ENCODE data around the gene KCNQ2.

KCNQ2 gene

DNA sequence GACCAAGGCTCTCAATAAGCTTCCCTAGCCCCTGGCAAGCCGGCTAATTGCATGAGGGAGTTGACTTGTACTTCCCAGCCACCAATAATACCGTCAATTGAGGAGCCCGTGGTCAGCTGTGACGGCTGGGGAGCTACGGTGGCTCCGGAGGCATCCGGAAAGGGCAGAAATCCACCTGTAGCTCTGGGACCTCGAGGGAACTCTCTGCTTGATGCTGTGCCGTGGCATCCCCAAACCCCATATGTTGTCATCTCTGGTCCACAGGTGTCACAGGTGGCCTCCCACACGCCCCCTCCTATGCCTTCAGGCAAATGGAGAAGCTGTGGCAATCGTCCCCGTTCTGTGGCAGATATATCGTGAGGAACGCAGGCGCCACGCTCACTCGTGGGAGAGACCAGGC is 5.5 kb upstream of the KCNQ2 start:
- Histone ChIP-seq H3K9ac (ENCODE audit: low read depth, low read length) (no peak overlapping the region), H3K9me3 (ENCODE audit: insufficient read depth, low read depth, low read length) (no peaks in the 10 kb centered on the region), H3K27ac (ENCODE audit: low read depth, low read length) (no peak overlapping the region), H3K4me1 (ENCODE audit: insufficient read depth, low read length) (peaks cover 6% of the 10 kb centered on the region; the same call in 1 of the 2 replicates), H3K4me3 (ENCODE audit: low read length) (no peak overlapping the region), H3K27me3 (ENCODE audit: insufficient read depth, low read length) (peaks cover 28% of the 10 kb centered on the region), H3K36me3 (ENCODE audit: insufficient read depth, low read length) (no peaks in the 10 kb centered on the region)
- WGBS, result 88% methylated on average over 17 of the region's 17 CpGs

DNA sequence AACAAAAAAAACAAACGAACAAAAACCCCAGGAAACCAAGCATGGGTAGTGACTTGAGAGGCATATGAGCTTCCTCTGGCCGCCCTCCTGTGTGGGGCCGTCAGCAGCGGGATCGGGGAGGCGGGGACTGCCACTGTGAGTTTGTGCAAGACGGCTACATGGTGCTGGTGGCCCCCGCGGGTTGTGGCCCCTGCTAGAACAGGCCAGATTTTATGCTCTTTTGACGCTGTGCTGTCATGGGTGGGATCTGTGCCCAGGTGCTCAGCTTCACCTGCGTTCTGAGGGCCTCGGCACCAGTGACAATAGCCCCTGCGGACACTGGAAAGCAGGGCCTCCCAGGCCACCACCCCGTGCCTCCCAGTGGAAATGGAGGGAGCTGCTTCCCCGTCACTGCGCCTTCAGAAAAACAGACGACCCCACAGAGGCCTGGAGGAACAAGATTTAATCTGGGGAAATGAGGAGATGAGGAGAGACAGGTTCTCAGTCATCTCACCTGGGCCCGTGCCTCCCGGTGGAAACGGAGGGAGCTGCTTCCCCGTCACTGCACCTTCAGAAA is 4.7 kb upstream of the KCNQ2 start:
- Histone ChIP-seq H3K4me3 (ENCODE audit: low read length) (no peak overlapping the region), H3K27me3 (ENCODE audit: insufficient read depth, low read length) (peaks cover 29% of the 10 kb centered on the region)
- 60% methylated on average over 20 of the region's 21 CpGs for WGBS

DNA sequence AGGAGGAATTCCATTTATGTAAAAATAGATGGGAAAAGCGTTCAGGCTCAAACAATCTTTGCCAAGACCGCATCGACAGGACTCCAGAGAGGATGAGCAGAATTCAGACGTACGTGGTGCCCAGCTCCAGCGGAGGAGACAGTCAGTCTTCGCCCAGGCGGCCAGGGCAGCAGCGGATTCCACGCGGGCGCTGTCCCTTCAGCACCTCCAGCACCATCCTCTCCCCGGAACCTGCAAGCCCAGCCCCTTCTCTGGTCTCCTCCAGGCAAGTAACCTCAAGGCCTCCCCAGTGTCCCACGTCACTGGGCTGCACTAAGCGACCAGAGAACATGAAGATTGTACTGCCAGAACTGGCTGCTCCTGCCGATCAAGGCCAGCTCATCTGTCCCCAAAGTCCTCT is 2.8 kb upstream of the KCNQ2 start:
- Histone ChIP-seq H3K27me3 (ENCODE audit: insufficient read depth, low read length) (peaks cover 35% of the 10 kb centered on the region), H3K9ac (ENCODE audit: low read depth, low read length) (no peak overlapping the region), H3K36me3 (ENCODE audit: insufficient read depth, low read length) (no peaks in the 10 kb centered on the region), H3K4me3 (ENCODE audit: low read length) (no peak overlapping the region), H3K4me1 (ENCODE audit: insufficient read depth, low read length) (peaks cover 13% of the 10 kb centered on the region; the same call in 1 of the 2 replicates), H3K27ac (ENCODE audit: low read depth, low read length) (no peak overlapping the region), H3K9me3 (ENCODE audit: insufficient read depth, low read depth, low read length) (no peaks in the 10 kb centered on the region)
- 12% methylated on average over 16 of the region's 16 CpGs for WGBS

More for the DNA sequence above, 4.7 kb upstream of the KCNQ2 start:
- Histone ChIP-seq H3K4me1 (ENCODE audit: insufficient read depth, low read length) (peaks cover 6% of the 10 kb centered on the region; the same call in 1 of the 2 replicates), H3K9ac (ENCODE audit: low read depth, low read length) (no peak overlapping the region), H3K36me3 (ENCODE audit: insufficient read depth, low read length) (no peaks in the 10 kb centered on the region), H3K9me3 (ENCODE audit: insufficient read depth, low read depth, low read length) (no peaks in the 10 kb centered on the region), H3K27ac (ENCODE audit: low read depth, low read length) (no peak overlapping the region)

DNA sequence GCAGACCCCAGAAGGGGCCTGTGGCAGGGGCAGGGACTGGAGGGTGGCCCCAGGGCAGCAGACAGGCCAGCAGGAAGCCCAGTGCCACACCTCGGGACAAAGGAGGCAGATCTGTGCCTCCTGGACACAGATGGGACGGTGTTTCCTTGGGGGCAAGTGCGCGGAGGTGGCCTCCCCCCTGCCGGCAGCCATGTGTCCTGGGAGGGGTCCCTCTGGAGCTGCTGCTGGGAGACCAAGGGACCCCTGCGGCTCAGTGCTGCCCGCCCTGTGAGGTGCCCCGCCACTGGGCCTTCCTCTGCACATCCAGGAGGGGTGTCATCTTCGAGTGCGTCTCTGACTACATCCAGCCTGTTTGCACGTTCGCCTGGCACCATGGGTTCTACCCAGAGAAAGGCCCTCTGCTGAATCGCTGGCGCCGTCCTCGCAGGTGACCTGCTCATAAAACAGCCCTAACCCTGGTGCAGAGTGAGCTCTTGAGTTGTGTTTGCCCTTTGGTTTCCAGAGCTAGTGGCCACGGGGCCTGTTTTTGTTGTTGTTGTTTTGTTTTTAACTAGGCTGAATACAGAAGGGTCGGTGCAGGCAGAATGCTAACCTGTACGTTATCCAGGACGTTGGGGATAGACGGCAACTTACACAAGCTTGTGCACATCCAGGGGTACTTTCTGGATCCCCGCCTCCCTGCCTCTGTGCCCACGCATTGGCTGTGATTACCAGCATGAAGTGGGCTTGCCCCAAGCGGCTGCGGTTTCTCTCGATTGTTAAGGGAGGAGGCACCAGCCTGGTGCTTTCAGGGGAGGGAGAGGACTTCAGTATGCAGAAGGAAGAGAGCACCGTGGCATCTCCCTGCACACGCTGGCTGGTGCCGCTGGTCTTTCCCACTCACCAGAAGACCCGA is 1.3 kb upstream of the KCNQ2 start:
- no peak overlapping the region for H3K27ac ChIP-seq (ENCODE audit: low read depth, low read length)
- 33% methylated on average over 30 of the region's 30 CpGs for WGBS
- no peak overlapping the region for H3K4me3 ChIP-seq (ENCODE audit: low read length)
- H3K9ac ChIP-seq (ENCODE audit: low read depth, low read length), result no peak overlapping the region
- H3K9me3 ChIP-seq (ENCODE audit: insufficient read depth, low read depth, low read length), result no peaks in the 10 kb centered on the region
- no peaks in the 10 kb centered on the region for H3K36me3 ChIP-seq (ENCODE audit: insufficient read depth, low read length)
- peaks cover 35% of the 10 kb centered on the region for H3K27me3 ChIP-seq (ENCODE audit: insufficient read depth, low read length)
- peaks cover 14% of the 10 kb centered on the region; the same call in 1 of the 2 replicates for H3K4me1 ChIP-seq (ENCODE audit: insufficient read depth, low read length)

DNA sequence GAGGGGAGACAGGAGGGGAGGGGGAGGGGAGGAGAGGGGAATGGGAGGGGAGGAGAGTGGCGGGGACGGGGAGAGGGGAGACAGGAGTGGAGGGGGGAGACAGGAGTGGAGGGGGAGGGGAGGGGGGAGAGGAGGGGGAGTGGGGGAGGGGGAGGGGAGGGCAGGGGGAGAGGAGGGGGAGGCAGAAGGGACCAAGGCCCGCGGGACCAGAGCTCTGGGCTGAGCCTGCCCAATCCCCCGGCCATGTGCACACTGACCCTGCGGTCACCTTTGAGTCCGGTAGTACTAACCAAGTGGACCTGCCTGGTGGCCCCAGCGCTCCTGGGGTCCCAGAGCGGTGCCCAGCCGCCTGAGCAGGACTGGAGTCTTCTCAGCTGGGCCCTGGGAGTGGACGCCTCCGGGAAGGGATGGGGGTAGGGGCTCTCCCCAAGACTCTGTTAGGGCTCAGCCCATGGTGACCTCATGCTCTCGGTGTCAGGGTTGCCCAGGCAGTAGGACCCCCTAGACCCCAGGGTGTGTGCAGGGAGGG is 471 bp upstream of the KCNQ2 start:
- H3K4me3 ChIP-seq (ENCODE audit: low read length), result no peak overlapping the region
- 50% methylated on average over 11 of the region's 13 CpGs for WGBS
- peaks cover 35% of the 10 kb centered on the region for H3K27me3 ChIP-seq (ENCODE audit: insufficient read depth, low read length)
- no peaks in the 10 kb centered on the region for H3K9me3 ChIP-seq (ENCODE audit: insufficient read depth, low read depth, low read length)
- no peaks in the 10 kb centered on the region for H3K36me3 ChIP-seq (ENCODE audit: insufficient read depth, low read length)
- no peak overlapping the region for H3K27ac ChIP-seq (ENCODE audit: low read depth, low read length)
- H3K4me1 ChIP-seq (ENCODE audit: insufficient read depth, low read length), result peaks cover 13% of the 10 kb centered on the region; the same call in 1 of the 2 replicates
- H3K9ac ChIP-seq (ENCODE audit: low read depth, low read length), result no peak overlapping the region

DNA sequence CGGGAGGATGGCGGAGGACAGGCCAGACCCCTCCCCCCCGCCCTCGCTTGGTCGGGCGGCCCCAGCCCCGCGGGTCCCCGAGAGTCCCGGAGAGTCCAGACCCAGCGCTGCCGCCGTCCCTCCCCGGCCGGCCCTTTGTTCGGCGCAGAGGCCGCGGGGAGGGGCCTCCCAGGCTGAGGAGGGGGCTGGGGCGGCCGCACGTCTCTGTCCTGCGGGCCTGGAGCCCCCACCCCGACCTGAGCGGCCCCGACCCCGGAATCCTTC is 806 bp downstream of the KCNQ2 start:
- no peaks in the 10 kb centered on the region for H3K9me3 ChIP-seq (ENCODE audit: insufficient read depth, low read depth, low read length)
- peak overlapping the region; percentile 64; the same call in 1 of the 2 replicates for H3K9ac ChIP-seq (ENCODE audit: low read depth, low read length)
- peaks cover 8% of the 10 kb centered on the region; the same call in 1 of the 2 replicates for H3K4me1 ChIP-seq (ENCODE audit: insufficient read depth, low read length)
- WGBS, result under 1% methylated on average over 26 of the region's 27 CpGs
- peaks cover 35% of the 10 kb centered on the region for H3K27me3 ChIP-seq (ENCODE audit: insufficient read depth, low read length)
- H3K4me3 ChIP-seq (ENCODE audit: low read length), result peak overlapping the region; percentile 74
- H3K36me3 ChIP-seq (ENCODE audit: insufficient read depth, low read length), result no peaks in the 10 kb centered on the region
- no peak overlapping the region for H3K27ac ChIP-seq (ENCODE audit: low read depth, low read length)

DNA sequence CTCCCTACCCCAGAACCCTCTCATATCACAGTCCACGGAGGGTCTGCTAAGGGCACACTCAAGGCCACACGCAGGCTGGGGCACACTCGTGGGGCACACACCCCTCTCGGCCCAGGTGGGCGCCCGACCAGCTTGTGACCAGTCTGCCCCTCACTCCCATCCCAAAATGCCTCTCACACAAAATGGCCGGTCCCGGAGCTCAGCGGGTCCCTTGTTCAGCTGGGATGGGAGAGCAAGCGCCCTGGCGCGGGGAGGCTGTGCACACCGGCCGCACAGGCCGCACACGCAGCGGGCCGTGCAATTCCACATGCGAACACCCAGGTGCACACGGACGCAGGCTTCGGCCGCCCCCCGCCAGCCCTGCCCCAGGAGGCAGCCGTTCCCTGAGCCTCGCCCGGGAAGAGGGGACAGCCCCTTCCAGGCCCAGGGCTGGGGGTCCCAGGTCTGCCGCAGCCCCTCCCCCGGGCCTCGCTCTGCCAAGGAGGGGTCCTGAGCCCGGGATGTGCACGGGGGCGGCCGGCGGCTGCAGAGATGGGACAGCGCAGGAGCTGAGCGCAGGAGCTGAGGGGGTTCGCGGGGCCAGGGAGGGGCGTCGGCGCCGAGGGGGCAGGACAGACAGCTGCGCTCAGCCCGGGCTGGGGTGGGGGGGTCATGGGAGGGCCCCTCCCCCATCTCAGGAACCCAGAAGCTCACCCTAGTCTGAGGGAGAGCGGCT is 1.3 kb downstream of the KCNQ2 start:
- Histone ChIP-seq H3K4me3 (ENCODE audit: low read length) (peak overlapping the region; percentile 74), H3K27ac (ENCODE audit: low read depth, low read length) (no peak overlapping the region), H3K36me3 (ENCODE audit: insufficient read depth, low read length) (no peaks in the 10 kb centered on the region), H3K9me3 (ENCODE audit: insufficient read depth, low read depth, low read length) (no peaks in the 10 kb centered on the region), H3K4me1 (ENCODE audit: insufficient read depth, low read length) (peaks cover 8% of the 10 kb centered on the region; the same call in 1 of the 2 replicates), H3K9ac (ENCODE audit: low read depth, low read length) (peak overlapping the region; percentile 56), H3K27me3 (ENCODE audit: insufficient read depth, low read length) (peaks cover 35% of the 10 kb centered on the region)
- 6% methylated on average over 44 of the region's 46 CpGs for WGBS

DNA sequence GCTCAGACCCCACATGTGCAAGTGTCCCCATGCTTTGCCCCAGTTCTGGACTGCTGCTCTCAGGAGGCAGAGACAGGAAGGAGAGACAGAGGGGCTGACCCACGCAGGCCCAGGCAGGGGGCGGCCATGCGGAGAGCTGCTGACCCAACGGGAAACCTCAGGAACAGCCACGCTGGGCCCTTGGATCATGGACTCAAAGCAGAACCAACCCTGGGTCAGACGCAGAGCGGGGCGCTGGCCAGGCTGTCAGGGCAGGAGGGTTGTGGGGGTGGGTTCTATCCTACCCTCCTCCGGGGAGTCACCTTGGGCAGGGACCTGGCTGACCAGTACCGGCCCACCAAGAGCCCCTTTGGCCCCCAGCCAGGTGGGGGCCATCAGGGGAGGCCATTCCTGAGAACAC is 2.0 kb downstream of the KCNQ2 start:
- Histone ChIP-seq H3K4me1 (ENCODE audit: insufficient read depth, low read length) (peaks cover 8% of the 10 kb centered on the region; the same call in 1 of the 2 replicates), H3K9ac (ENCODE audit: low read depth, low read length) (no peak overlapping the region), H3K27me3 (ENCODE audit: insufficient read depth, low read length) (peaks cover 31% of the 10 kb centered on the region), H3K36me3 (ENCODE audit: insufficient read depth, low read length) (no peaks in the 10 kb centered on the region), H3K4me3 (ENCODE audit: low read length) (peak overlapping the region; percentile 74), H3K9me3 (ENCODE audit: insufficient read depth, low read depth, low read length) (no peaks in the 10 kb centered on the region), H3K27ac (ENCODE audit: low read depth, low read length) (no peak overlapping the region)
- 79% methylated on average over 10 of the region's 10 CpGs for WGBS

DNA sequence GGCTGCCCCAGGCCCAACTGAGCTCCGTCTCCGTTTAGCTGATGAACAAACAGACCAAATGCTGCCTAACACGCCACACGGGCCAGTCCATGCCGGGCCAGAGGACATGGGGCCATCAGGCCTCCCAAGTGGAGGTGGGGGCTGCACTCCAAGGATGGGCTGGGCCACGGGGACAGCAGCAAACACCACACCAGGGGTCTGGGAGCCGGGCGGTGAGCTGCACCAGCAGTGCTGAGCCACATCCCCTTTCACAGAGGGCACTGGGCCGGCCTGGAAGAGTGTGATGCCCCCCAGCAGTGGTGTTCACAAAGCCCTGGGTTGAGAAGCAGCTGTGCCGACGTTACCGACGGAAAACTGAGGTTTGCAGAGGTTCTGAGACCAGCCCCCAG is 2.7 kb downstream of the KCNQ2 start:
- H3K9me3 ChIP-seq (ENCODE audit: insufficient read depth, low read depth, low read length), result no peaks in the 10 kb centered on the region
- no peak overlapping the region for H3K9ac ChIP-seq (ENCODE audit: low read depth, low read length)
- WGBS, result 86% methylated on average over 13 of the region's 13 CpGs
- H3K4me3 ChIP-seq (ENCODE audit: low read length), result no peak overlapping the region
- H3K27ac ChIP-seq (ENCODE audit: low read depth, low read length), result no peak overlapping the region
- peaks cover 24% of the 10 kb centered on the region for H3K27me3 ChIP-seq (ENCODE audit: insufficient read depth, low read length)
- H3K36me3 ChIP-seq (ENCODE audit: insufficient read depth, low read length), result no peaks in the 10 kb centered on the region
- peaks cover 8% of the 10 kb centered on the region; the same call in 1 of the 2 replicates for H3K4me1 ChIP-seq (ENCODE audit: insufficient read depth, low read length)

DNA sequence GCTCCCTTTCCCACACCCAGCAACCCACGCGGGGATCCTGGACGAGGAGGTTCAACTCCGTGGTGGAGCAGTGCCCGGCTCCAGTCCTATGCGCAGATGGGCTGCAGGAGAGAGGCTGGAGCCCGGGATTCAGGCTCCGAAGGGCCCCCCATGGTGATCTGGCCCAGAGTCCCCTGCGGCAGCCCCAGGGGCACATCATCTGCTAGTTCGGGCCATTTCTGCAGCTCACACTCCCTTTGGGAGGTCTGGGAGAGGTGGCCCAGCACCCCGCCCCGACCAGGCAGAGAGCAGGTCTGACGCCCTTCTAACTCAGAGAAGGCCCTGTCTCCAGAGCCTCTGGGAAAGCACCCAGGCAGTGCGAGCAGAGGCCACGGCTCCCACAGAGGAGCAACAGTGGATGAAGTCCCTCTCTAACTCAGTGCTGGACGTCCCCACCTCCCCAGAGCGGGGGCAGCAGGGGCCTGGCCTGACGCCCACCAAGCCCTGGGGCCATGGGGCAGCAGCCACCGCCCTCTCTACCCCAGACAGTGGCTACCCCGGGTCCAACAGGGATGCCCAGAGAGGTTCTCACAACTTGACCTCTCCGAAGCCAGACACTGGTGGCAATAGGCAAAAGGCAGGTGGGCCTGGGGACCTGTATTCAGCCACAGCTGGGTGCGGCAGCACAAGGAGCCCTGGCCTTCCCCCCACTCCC is 3.3 kb downstream of the KCNQ2 start:
- H3K27me3 ChIP-seq (ENCODE audit: insufficient read depth, low read length), result peaks cover 19% of the 10 kb centered on the region
- no peak overlapping the region for H3K27ac ChIP-seq (ENCODE audit: low read depth, low read length)
- no peaks in the 10 kb centered on the region for H3K36me3 ChIP-seq (ENCODE audit: insufficient read depth, low read length)
- H3K4me1 ChIP-seq (ENCODE audit: insufficient read depth, low read length), result peaks cover 8% of the 10 kb centered on the region; the same call in 1 of the 2 replicates
- 87% methylated on average over 22 of the region's 22 CpGs for WGBS
- no peak overlapping the region for H3K9ac ChIP-seq (ENCODE audit: low read depth, low read length)
- H3K9me3 ChIP-seq (ENCODE audit: insufficient read depth, low read depth, low read length), result no peaks in the 10 kb centered on the region
- no peak overlapping the region for H3K4me3 ChIP-seq (ENCODE audit: low read length)

Data from HUES64 (cell line).